H1 (cell line): ENCODE measurements around the gene EBF3. TPM values are rescaled to one million over a fixed set of nuclear protein-coding genes. Genes with fewer than 3 reads are reported as not detected.

Experiments used
- CTCF ChIA-PET: fragments of 300-600 bp; sonication (Branson Sonifier 250); formaldehyde crosslinking; loops from one replicate; lab custom pipeline; 2021; ENCODE audit not compliant: partially characterized antibody; lab: Charles Lee
- POLR2A ChIA-PET: fragments of 300-600 bp; sonication (Branson Sonifier 250); formaldehyde crosslinking; loops from one replicate; lab custom pipeline; 2021; ENCODE audit warnings: inconsistent platforms; ENCODE audit not compliant: partially characterized antibody; lab: Charles Lee
- DNase-seq, 2 experiments: peaks; one replicate each; pipeline versions ENCODE4 v3.0.0 to v3.0.0-alpha.2; 2010 to 2022; ENCODE audit warnings: low spot score in 2 of 2, low read depth in 1 of 2, mixed read lengths in 1 of 2
- FAIRE-seq: peaks from 2 replicates; lab custom pipeline; 2011; peaks lifted over from hg19 to GRCh38; lab: Jason Lieb, UNC
- H2AFZ ChIP-seq: 2 replicates; pipeline ENCODE4 v1.8.1; 2012; ENCODE audit warnings: low read length, inconsistent platforms
- H2AK5ac ChIP-seq: 2 replicates; pipeline ENCODE4 v1.6.1; 2013; ENCODE audit warnings: low read depth, low read length
- H2BK120ac ChIP-seq: replicated peaks from 2 replicates; pipeline ENCODE3; 2013; ENCODE audit warnings: low read depth, low read length, inconsistent platforms
- H2BK12ac ChIP-seq: 2 replicates; pipeline ENCODE4 v1.6.1; 2013; ENCODE audit warnings: low read depth, low read length
- H2BK15ac ChIP-seq: 2 replicates; pipeline ENCODE4 v1.6.1; 2013; ENCODE audit warnings: low read length
- H2BK20ac ChIP-seq: 2 replicates; pipeline ENCODE4 v1.6.1; 2013; ENCODE audit warnings: low read length
- H2BK5ac ChIP-seq: 2 replicates; pipeline ENCODE4 v1.6.1; 2013; ENCODE audit warnings: low read depth, low read length
- H3K14ac ChIP-seq: 2 replicates; pipeline ENCODE4 v1.6.1; 2013; ENCODE audit warnings: inconsistent platforms; ENCODE audit not compliant: insufficient read length
- H3K18ac ChIP-seq: 2 replicates; pipeline ENCODE4 v1.6.1; 2013; ENCODE audit warnings: low read length; ENCODE audit errors: extremely low read depth
- H3K23ac ChIP-seq: 2 replicates; pipeline ENCODE4 v1.6.1; 2013; ENCODE audit warnings: inconsistent platforms; ENCODE audit not compliant: insufficient read length
- H3K23me2 ChIP-seq: 2 replicates; pipeline ENCODE4 v1.6.1; 2013; ENCODE audit warnings: low read depth, low read length
- H3K27ac ChIP-seq: 2 replicates; pipeline ENCODE4 v1.6.1; 2011; ENCODE audit warnings: low read depth, low read length, inconsistent platforms
- H3K27me3 ChIP-seq, 4 experiments: replicated peaks in 1 of 4; 1 replicate in 1 of 4; 2 replicates in 3 of 4; pipeline versions ENCODE4 v1.6.1 to v1.8.1; 2011 to 2013; ENCODE audit warnings: low read length in 3 of 4, mild to moderate bottlenecking in 3 of 4, inconsistent platforms in 2 of 4, mixed read lengths in 2 of 4, moderate library complexity in 1 of 4; ENCODE audit not compliant: control insufficient read depth in 3 of 4, insufficient read depth in 3 of 4; ENCODE audit errors: extremely low read depth in 1 of 4
- H3K36me3 ChIP-seq, 4 experiments: 2 replicates each; pipeline versions ENCODE4 v1.6.1 to v1.8.1; 2011 to 2013; ENCODE audit warnings: mild to moderate bottlenecking in 4 of 4, low read length in 3 of 4, moderate library complexity in 2 of 4, control low read depth in 1 of 4, inconsistent platforms in 1 of 4; ENCODE audit not compliant: insufficient read depth in 4 of 4, control insufficient read depth in 2 of 4
- H3K4ac ChIP-seq: replicated peaks from 2 replicates; pipeline ENCODE3; 2013; ENCODE audit warnings: low read length, low read depth, mixed read lengths, inconsistent platforms; ENCODE audit not compliant: insufficient read length
- H3K4me1 ChIP-seq, 4 experiments: replicated peaks in 1 of 4; 1 replicate in 1 of 4; 2 replicates in 3 of 4; pipeline versions ENCODE4 v1.6.1 to v1.8.1; 2011 to 2013; ENCODE audit warnings: low read length in 3 of 4, inconsistent platforms in 2 of 4, mixed read lengths in 1 of 4; ENCODE audit not compliant: insufficient read depth in 4 of 4, control insufficient read depth in 3 of 4
- H3K4me2 ChIP-seq, 2 experiments: 2 replicates each; pipeline versions ENCODE4 v1.6.1 to v1.8.1; 2011 to 2013; ENCODE audit warnings: low read depth in 2 of 2, low read length in 2 of 2, control low read depth in 1 of 2, inconsistent platforms in 1 of 2, mild to moderate bottlenecking in 1 of 2; ENCODE audit not compliant: insufficient read depth in 1 of 2
- H3K4me3 ChIP-seq, 4 experiments: fragments of 200-600, 300-600 bp in 1 of 4; sonication (generic), shearing (Covaris generic), sonication (Bioruptor Twin) in 1 of 4; 2 replicates each; pipeline versions ENCODE4 v1.5.1 to v1.8.1; 2011 to 2016; ENCODE audit warnings: low read length in 4 of 4, low read depth in 3 of 4, control low read depth in 2 of 4, inconsistent platforms in 2 of 4, mild to moderate bottlenecking in 2 of 4, mixed read lengths in 1 of 4, moderate library complexity in 1 of 4; ENCODE audit not compliant: insufficient read depth in 2 of 4; ENCODE audit errors: extremely low read depth in 1 of 4
- H3K56ac ChIP-seq: replicated peaks from 2 replicates; pipeline ENCODE3; 2013; ENCODE audit warnings: low read depth, mild to moderate bottlenecking, mixed read lengths, low read length, inconsistent platforms; ENCODE audit not compliant: insufficient read length
- H3K79me1 ChIP-seq: 2 replicates; pipeline ENCODE4 v1.6.1; 2013; ENCODE audit warnings: low read depth, low read length, control low read depth
- H3K79me2 ChIP-seq, 2 experiments: 2 replicates each; pipeline versions ENCODE4 v1.6.1 to v1.8.1; 2012 to 2013; ENCODE audit warnings: low read length in 2 of 2, mild to moderate bottlenecking in 2 of 2, inconsistent platforms in 1 of 2; ENCODE audit not compliant: insufficient read depth in 2 of 2, control insufficient read depth in 1 of 2
- H3K9ac ChIP-seq, 4 experiments: replicated peaks in 1 of 4; 1 replicate in 1 of 4; 2 replicates in 3 of 4; pipeline versions ENCODE4 v1.6.1 to v1.8.1; 2011 to 2013; ENCODE audit warnings: low read depth in 3 of 4, low read length in 3 of 4, control low read depth in 2 of 4, mild to moderate bottlenecking in 2 of 4, moderate library complexity in 2 of 4, inconsistent platforms in 1 of 4; ENCODE audit errors: extremely low read depth in 1 of 4
- H3K9me3 ChIP-seq, 2 experiments: 2 replicates each; pipeline versions ENCODE4 v1.6.1 to v1.8.1; 2012 to 2013; ENCODE audit warnings: mild to moderate bottlenecking in 2 of 2, moderate library complexity in 2 of 2, control low read depth in 1 of 2, inconsistent platforms in 1 of 2, low read depth in 1 of 2, low read length in 1 of 2, mixed read lengths in 1 of 2; ENCODE audit not compliant: insufficient read depth in 2 of 2
- H4K20me1 ChIP-seq, 2 experiments: replicated peaks in 1 of 2; 2 replicates each; pipeline versions ENCODE3 to v1.8.1; 2011 to 2013; ENCODE audit warnings: inconsistent platforms in 2 of 2, low read length in 2 of 2, mild to moderate bottlenecking in 1 of 2; ENCODE audit not compliant: insufficient read depth in 2 of 2, control insufficient read depth in 1 of 2
- H4K5ac ChIP-seq: 2 replicates; pipeline ENCODE4 v1.6.1; 2013; ENCODE audit warnings: low read length, low read depth, mixed read lengths, inconsistent platforms; ENCODE audit not compliant: insufficient read length
- H4K8ac ChIP-seq: 2 replicates; pipeline ENCODE4 v1.8.0; 2013; ENCODE audit warnings: mild to moderate bottlenecking, moderate library complexity, low read length, inconsistent platforms; ENCODE audit not compliant: insufficient read depth; ENCODE audit errors: extremely low read depth
- H4K91ac ChIP-seq: replicated peaks from 2 replicates; pipeline ENCODE3; 2013; ENCODE audit warnings: low read length, mixed read lengths, inconsistent platforms; ENCODE audit not compliant: insufficient read length
- CREB1 ChIP-seq: IDR thresholded peaks from 2 replicates; pipeline ENCODE4 v1.6.1; 2012; ENCODE audit warnings: inconsistent platforms
- KDM4A ChIP-seq: IDR thresholded peaks from one replicate; pipeline ENCODE4 v1.7.1; 2012; ENCODE audit warnings: low read depth, mild to moderate bottlenecking, moderate library complexity, low read length, inconsistent platforms; ENCODE audit not compliant: severe bottlenecking
- KDM5A ChIP-seq: fragments of 200-600 bp; IDR thresholded peaks from 2 replicates; pipeline ENCODE4 v1.7.1; 2012; ENCODE audit warnings: mild to moderate bottlenecking, low read length, inconsistent platforms, mixed read lengths
- MAFK ChIP-seq: IDR thresholded peaks from 2 replicates; pipeline ENCODE4 v1.6.1; 2012; ENCODE audit warnings: low read depth, mild to moderate bottlenecking, improper control_type of control experiment, low read length
- NANOG ChIP-seq: IDR thresholded peaks from 2 replicates; pipeline ENCODE4 v1.6.1; 2011; ENCODE audit warnings: low read length, low read depth, mild to moderate bottlenecking, inconsistent platforms; ENCODE audit not compliant: insufficient read depth, poor library complexity, severe bottlenecking
- RNF2 ChIP-seq: fragments of 200-900, 300-1000 bp; sonication (generic); IDR thresholded peaks from 2 replicates; pipeline ENCODE4 v1.7.1; 2016; ENCODE audit warnings: borderline replicate concordance, low read depth, mild to moderate bottlenecking, antibody characterized with exemption, low read length; ENCODE audit not compliant: poor library complexity, severe bottlenecking; ENCODE audit errors: missing control alignments
- SIX5 ChIP-seq: IDR thresholded peaks from 2 replicates; pipeline ENCODE4 v1.6.1; 2011; ENCODE audit warnings: mild to moderate bottlenecking, low read depth, low read length
- SP1 ChIP-seq: IDR thresholded peaks from 2 replicates; pipeline ENCODE4 v1.6.1; 2011; ENCODE audit warnings: low read depth, low read length
- SP4 ChIP-seq: IDR thresholded peaks from 2 replicates; pipeline ENCODE4 v1.6.1; 2012; ENCODE audit warnings: low read length, inconsistent platforms
- YY1 ChIP-seq: IDR thresholded peaks from 2 replicates; pipeline ENCODE4 v1.6.1; 2011; ENCODE audit warnings: low read depth, mild to moderate bottlenecking, low read length
- ZNF274 ChIP-seq: IDR thresholded peaks from 2 replicates; pipeline ENCODE4 v1.7.0; 2012; ENCODE audit warnings: low read length, borderline replicate concordance; ENCODE audit errors: extremely low read depth
- WGBS, 2 experiments: shearing (Covaris generic) in 1 of 2; methylation state at CpG; one replicate each; pipeline versions ENCODE4 v1.1.6 to v1.1.7; 2013 to 2015; ENCODE audit warnings: low lambda C conversion rate in 2 of 2, mixed read lengths in 2 of 2, inconsistent platforms in 1 of 2, low coverage in 1 of 2, missing lambda C conversion rate in 1 of 2; ENCODE audit not compliant: insufficient replicate concordance in 2 of 2, insufficient coverage in 1 of 2, insufficient read length in 1 of 2; ENCODE audit errors: extremely low coverage in 1 of 2, missing lambda C conversion rate in 1 of 2; 5-methylcytosine and 5-hydroxymethylcytosine counted together
- polyA plus RNA-seq, 7 experiments: library from polyadenylated mRNA; depleted of rRNA in 3 of 7; stranded (reverse) in 5 of 7; unstranded in 2 of 7; fragments of >200 nt in 5 of 7; fragments of 200-250 nt in 2 of 7; gene quantifications; 1 replicate in 5 of 7; 2 replicates in 1 of 7; 4 replicates in 1 of 7; pipeline versions ENCODE4 v1.2.1 to v1.2.3, GENCODE V29; 2011 to 2013; ENCODE audit warnings: missing spikeins in 2 of 7, mixed read lengths in 2 of 7
- total RNA-seq: library from RNA; stranded (reverse); fragmentation: NEBNext Ultra II Directional; extraction: Animal tissue kit (Norgen Biotek cat#: 25700); gene quantifications from 2 replicates; pipeline ENCODE4 v1.2.1, GENCODE V29; 2021
- TF ChIP-seq, protein P1 (sequence below): IDR thresholded peaks from 2 replicates; pipeline ENCODE4 v1.6.1; 2011; ENCODE audit warnings: low read length, improper control_type of control experiment

Gene EBF3
- total and polyA plus RNA-seq, 2 of the 8 experiments (the other 6 are each of a cell fraction or from before 2014, with no cell fraction given): 0.08 to 0.26 TPM

GRCh38 chr10:129961157-129961701, 2.8 kb downstream of the EBF3 start:
- H3K79me2 ChIP-seq: no peaks in the 10 kb centered on the region
- no peak overlapping the region for H3K18ac ChIP-seq
- peaks cover 21% of the 10 kb centered on the region; the same call in 1 of the 2 replicates for H3K23me2 ChIP-seq
- H2AFZ ChIP-seq: no peak overlapping the region
- H2BK20ac ChIP-seq: no peak overlapping the region
- FAIRE-seq: no peak
- no peak overlapping the region for H3K56ac ChIP-seq
- H4K91ac ChIP-seq: no peak overlapping the region
- DNase-seq: no peak
- no peak overlapping the region for H4K5ac ChIP-seq
- WGBS, 2 experiments: 10% methylated on average over 7 of the region's 7 CpGs; no CpG with 5 or more reads in 1 of the 2 experiments
- H3K4me3 ChIP-seq: no peak overlapping the region
- no peak overlapping the region for H3K23ac ChIP-seq
- no peak overlapping the region for H3K9ac ChIP-seq
- ChIA-PET CTCF (interaction anchor here (1.8 kb wide), 1 partner anchor 10 kb away, joined by 4 read pairs; no protein-coding TSS in a partner anchor), POLR2A (interaction anchor here (1.2 to 1.3 kb wide), 2 partner anchors 9 to 10 kb away, joined by 3 to 4 read pairs; no protein-coding TSS in a partner anchor)
- H3K79me1 ChIP-seq: no peaks in the 10 kb centered on the region
- peaks cover 74 to 98% (median 90%) of the 10 kb centered on the region in 4 experiments for H3K27me3 ChIP-seq
- no peaks in the 10 kb centered on the region; a peak in 1 of 8 replicates for H3K36me3 ChIP-seq
- H2BK15ac ChIP-seq: no peak overlapping the region
- no peak overlapping the region for H3K4ac ChIP-seq
- no peak overlapping the region for H3K27ac ChIP-seq
- peaks cover 15 to 21% of the 10 kb centered on the region in 2 experiments for H4K20me1 ChIP-seq
- no peak overlapping the region for H3K14ac ChIP-seq
- no peak overlapping the region for H2BK120ac ChIP-seq
- no peaks in the 10 kb centered on the region for H3K9me3 ChIP-seq
- no peak overlapping the region for H2AK5ac ChIP-seq
- H3K4me1 ChIP-seq: peaks cover 17 to 27% (median 20%) of the 10 kb centered on the region in 4 experiments
- H2BK5ac ChIP-seq: no peak overlapping the region
- no peak overlapping the region for H4K8ac ChIP-seq
- no peak overlapping the region for H2BK12ac ChIP-seq
- peak overlapping the region in 1 of 2 experiments; percentile 62; a peak in 1 of 4 replicates for H3K4me2 ChIP-seq
- TF ChIP-seq CREB1 (no peak), MAFK (no peak), RNF2 (no peak), YY1 (no peak), ZNF274 (no peak), SP1 (no peak), KDM5A (no peak), NANOG (no peak), KDM4A (no peak), SIX5 (no peak), SP4 (no peak)
- TF ChIP-seq, protein P1, sequence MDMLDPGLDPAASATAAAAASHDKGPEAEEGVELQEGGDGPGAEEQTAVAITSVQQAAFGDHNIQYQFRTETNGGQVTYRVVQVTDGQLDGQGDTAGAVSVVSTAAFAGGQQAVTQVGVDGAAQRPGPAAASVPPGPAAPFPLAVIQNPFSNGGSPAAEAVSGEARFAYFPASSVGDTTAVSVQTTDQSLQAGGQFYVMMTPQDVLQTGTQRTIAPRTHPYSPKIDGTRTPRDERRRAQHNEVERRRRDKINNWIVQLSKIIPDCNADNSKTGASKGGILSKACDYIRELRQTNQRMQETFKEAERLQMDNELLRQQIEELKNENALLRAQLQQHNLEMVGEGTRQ: no peak
